Vagina (tissue), 2 donors: ENCODE results near the gene HSPH1. TPM values are rescaled to one million over a fixed set of nuclear protein-coding genes. Genes with fewer than 3 reads are reported as not detected.
"Not testable (repeated sequence)": the region's sequence is repeated elsewhere in the genome, so short reads cannot be mapped to it uniquely, and the experiment has no call there.

Experiments
- DNase-seq, 2 donors: peaks; one replicate each; pipeline ENCODE4 v3.0.0-alpha.2; 2017; ENCODE audit errors: extremely low spot score in 2 of 2
- H3K27ac ChIP-seq: fragments of 200-600 bp; sonication (generic); one replicate; pipeline ENCODE4 v1.5.1; 2019
- H3K27me3 ChIP-seq: fragments of 200-600 bp; sonication (generic); one replicate; pipeline ENCODE4 v1.5.1; 2019
- H3K36me3 ChIP-seq, 2 donors: fragments of 200-600 bp; sonication (generic); one replicate each; pipeline ENCODE4 v1.5.1; 2017 to 2019
- H3K4me1 ChIP-seq: fragments of 200-600 bp; sonication (generic); one replicate; pipeline ENCODE4 v1.5.1; 2019
- H3K4me3 ChIP-seq, 2 donors: fragments of 200-600 bp; sonication (generic); 1 replicate in 1 of 2; 2 replicates in 1 of 2; pipeline ENCODE4 v1.5.1; 2016 to 2019
- H3K9me3 ChIP-seq: fragments of 200-600 bp; sonication (generic); one replicate; pipeline ENCODE4 v1.5.1; 2019
- POLR2A ChIP-seq, 2 donors: fragments of 450-650 bp; IDR thresholded peaks; one replicate each; pipeline ENCODE4 v1.6.1; 2017; ENCODE audit warnings: antibody characterized with exemption in 2 of 2, mild to moderate bottlenecking in 2 of 2, moderate library complexity in 2 of 2
- POLR2AphosphoS5 ChIP-seq, 2 donors: sonication (generic); formaldehyde crosslinking; IDR thresholded peaks; one replicate each; pipeline ENCODE4 v1.9.0; 2017; ENCODE audit warnings: antibody characterized with exemption in 2 of 2, mild to moderate bottlenecking in 2 of 2, low read depth in 1 of 2; ENCODE audit not compliant: insufficient read depth in 1 of 2
- intact Hi-C: fragments of 100-400 bp; cut with DNase I; formaldehyde crosslinking; loops from one replicate; pipeline ENCODE4 v1.15.1; 2023
- total RNA-seq: library from RNA; depleted of rRNA; stranded (reverse); fragments of >200 nt; gene quantifications from one replicate; pipeline ENCODE4 v1.2.3, GENCODE V29; 2016
- TF ChIP-seq, protein P1 (sequence below), 3 experiments: fragments of 450-650 bp in 2 of 3; fragments of 200-600 bp in 1 of 3; sonication (generic) in 1 of 3; IDR thresholded peaks; one replicate each; pipeline ENCODE4 v1.5.1; 2017 to 2019; ENCODE audit warnings: antibody characterized with exemption in 3 of 3, mild to moderate bottlenecking in 2 of 3, moderate library complexity in 2 of 3

Gene HSPH1
- total RNA-seq, 1 donor from 2014 or later = 75.4 TPM

DNA sequence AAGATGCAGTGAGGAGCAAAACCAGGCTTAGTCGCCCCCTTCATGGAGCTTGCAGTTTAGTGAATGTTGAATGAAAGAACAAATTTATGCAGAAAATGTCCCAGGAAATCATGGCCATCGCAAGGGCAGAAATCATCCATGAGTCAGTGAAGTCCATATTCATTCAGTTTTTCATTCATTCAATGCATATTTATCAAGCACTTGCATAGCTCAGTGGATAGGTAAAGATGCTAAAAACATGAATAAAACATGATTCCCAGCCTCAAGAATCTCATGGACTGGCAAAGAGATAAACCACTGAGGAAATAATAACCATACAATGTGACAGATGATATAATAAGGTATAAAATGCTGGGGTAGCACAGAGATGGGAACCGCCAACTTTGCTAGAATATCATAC is 58.8 kb downstream of the HSPH1 start:
- Histone ChIP-seq H3K4me1 (peaks cover 6% of the 10 kb centered on the region), H3K36me3 (no peaks in the 10 kb centered on the region), H3K27me3 (no peaks in the 10 kb centered on the region), H3K4me3 (no peak overlapping the region), H3K9me3 (no peaks in the 10 kb centered on the region), H3K27ac (no peak overlapping the region)
- no peak for DNase-seq
- TF ChIP-seq, protein P1, sequence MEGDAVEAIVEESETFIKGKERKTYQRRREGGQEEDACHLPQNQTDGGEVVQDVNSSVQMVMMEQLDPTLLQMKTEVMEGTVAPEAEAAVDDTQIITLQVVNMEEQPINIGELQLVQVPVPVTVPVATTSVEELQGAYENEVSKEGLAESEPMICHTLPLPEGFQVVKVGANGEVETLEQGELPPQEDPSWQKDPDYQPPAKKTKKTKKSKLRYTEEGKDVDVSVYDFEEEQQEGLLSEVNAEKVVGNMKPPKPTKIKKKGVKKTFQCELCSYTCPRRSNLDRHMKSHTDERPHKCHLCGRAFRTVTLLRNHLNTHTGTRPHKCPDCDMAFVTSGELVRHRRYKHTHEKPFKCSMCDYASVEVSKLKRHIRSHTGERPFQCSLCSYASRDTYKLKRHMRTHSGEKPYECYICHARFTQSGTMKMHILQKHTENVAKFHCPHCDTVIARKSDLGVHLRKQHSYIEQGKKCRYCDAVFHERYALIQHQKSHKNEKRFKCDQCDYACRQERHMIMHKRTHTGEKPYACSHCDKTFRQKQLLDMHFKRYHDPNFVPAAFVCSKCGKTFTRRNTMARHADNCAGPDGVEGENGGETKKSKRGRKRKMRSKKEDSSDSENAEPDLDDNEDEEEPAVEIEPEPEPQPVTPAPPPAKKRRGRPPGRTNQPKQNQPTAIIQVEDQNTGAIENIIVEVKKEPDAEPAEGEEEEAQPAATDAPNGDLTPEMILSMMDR (IDR thresholded peaks at IDR 0.05) = no peak
- no peak for TF ChIP-seq POLR2A (IDR thresholded peaks at IDR 0.05)
- TF ChIP-seq POLR2AphosphoS5 (IDR thresholded peaks at IDR 0.05; ENCODE audit: insufficient read depth in 1 of 2, low read depth in 1 of 2) = no peak
- intact Hi-C loops = no loop called here

DNA sequence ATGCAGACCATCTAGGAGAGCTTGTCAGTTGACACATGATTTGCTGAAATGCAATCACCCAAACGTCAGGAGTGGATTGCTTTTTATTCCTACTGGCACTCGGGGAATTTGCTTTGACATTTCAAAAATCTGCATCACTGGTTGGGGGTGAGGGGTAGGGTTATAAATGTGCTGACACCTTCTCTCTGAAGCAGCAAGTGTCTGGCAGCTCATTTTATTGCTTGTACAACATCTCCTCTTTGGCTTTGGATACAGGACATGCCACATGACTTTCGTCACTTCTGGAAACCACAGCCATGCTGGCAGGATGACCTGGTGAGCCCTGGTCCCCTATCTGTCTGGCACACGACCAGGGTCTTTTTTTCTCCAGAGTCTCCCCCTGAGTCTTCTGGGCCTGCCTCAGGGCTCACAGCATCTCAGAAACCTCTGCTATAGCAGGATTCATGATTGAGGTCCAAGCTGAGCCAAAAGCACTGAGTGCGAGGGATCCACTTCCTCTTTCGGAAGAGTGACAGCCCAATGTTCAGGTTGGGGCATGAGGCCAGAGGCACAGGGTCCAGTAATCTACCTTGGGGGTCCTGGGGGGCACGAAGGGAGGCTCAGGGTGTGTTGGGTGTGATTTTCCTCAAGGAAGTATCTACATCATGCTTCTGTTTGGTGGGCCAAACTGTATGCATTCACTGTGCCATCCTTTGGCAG is 60.1 kb downstream of the HSPH1 start:
- TF ChIP-seq POLR2AphosphoS5 (IDR thresholded peaks at IDR 0.05; ENCODE audit: insufficient read depth in 1 of 2, low read depth in 1 of 2) = no peak
- TF ChIP-seq, protein P1 (IDR thresholded peaks at IDR 0.05) = no peak
- no peak for TF ChIP-seq POLR2A (IDR thresholded peaks at IDR 0.05)
- no peaks in the 10 kb centered on the region for H3K9me3 ChIP-seq
- DNase-seq = peak in 1 of 2 donors; percentile 81
- H3K4me3 ChIP-seq = no peak overlapping the region
- intact Hi-C loops = no loop called here
- H3K36me3 ChIP-seq = no peaks in the 10 kb centered on the region
- H3K27me3 ChIP-seq = no peaks in the 10 kb centered on the region
- H3K27ac ChIP-seq = no peak overlapping the region
- H3K4me1 ChIP-seq = peaks cover 6% of the 10 kb centered on the region

DNA sequence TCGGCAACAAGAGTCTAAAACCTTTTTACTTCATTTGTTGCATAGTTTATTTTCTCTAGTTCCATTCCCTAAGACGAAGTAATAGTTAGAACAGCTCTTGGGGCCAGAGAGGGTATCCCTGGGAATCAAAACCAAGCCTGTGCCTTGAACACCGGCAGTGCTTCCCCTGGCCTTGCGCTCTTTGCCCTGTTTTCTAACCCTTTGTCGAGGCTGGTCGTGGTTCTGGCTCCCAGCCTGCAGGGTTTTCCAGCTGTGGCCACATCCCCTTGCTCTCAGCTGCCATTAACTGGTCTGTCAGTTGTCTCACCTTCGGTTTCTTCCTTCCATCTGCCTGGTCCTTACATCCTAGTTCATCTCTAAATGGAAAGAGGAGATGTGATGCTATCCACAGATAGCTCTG is 61.0 kb downstream of the HSPH1 start:
- TF ChIP-seq, protein P1 (IDR thresholded peaks at IDR 0.05) = no peak
- TF ChIP-seq POLR2A (IDR thresholded peaks at IDR 0.05) (no peak), POLR2AphosphoS5 (IDR thresholded peaks at IDR 0.05; ENCODE audit: insufficient read depth in 1 of 2, low read depth in 1 of 2) (no peak)
- Histone ChIP-seq H3K4me1 (peaks cover 6% of the 10 kb centered on the region), H3K27ac (no peak overlapping the region), H3K27me3 (no peaks in the 10 kb centered on the region), H3K4me3 (no peak overlapping the region), H3K36me3 (no peaks in the 10 kb centered on the region), H3K9me3 (no peaks in the 10 kb centered on the region)
- peak in 1 of 2 donors; percentile 52 for DNase-seq
- intact Hi-C loops = no loop called here

DNA sequence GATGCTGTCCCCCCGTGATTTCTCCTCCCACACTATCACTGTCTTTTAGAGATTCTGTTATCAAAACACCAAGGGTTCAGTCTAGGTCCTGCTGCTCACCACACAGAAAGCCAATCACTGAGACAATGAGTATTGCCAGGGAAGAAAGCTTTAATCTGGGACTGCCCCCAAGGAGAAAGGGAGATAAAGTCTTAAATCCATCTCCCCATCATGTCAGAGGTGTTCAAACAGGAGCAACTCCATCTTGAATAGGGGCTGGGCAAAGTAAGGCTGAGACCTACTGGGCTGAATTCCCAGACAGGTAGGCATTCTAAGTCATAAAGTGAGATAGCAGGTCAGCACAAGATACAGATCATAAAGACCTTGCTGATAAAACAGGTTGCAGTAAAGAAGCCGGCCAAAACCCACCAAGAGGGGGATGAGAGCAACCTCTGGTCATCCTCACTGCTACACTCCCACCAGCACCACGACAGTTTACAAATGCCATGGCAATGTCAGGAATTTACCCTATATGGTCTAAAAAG is 63.7 kb downstream of the HSPH1 start:
- intact Hi-C loops, H3K27me3 ChIP-seq, H3K4me3 ChIP-seq, H3K9me3 ChIP-seq, H3K27ac ChIP-seq, H3K36me3 ChIP-seq, H3K4me1 ChIP-seq: not testable (repeated sequence)
- DNase-seq = peak in 1 of 2 donors; percentile 14

DNA sequence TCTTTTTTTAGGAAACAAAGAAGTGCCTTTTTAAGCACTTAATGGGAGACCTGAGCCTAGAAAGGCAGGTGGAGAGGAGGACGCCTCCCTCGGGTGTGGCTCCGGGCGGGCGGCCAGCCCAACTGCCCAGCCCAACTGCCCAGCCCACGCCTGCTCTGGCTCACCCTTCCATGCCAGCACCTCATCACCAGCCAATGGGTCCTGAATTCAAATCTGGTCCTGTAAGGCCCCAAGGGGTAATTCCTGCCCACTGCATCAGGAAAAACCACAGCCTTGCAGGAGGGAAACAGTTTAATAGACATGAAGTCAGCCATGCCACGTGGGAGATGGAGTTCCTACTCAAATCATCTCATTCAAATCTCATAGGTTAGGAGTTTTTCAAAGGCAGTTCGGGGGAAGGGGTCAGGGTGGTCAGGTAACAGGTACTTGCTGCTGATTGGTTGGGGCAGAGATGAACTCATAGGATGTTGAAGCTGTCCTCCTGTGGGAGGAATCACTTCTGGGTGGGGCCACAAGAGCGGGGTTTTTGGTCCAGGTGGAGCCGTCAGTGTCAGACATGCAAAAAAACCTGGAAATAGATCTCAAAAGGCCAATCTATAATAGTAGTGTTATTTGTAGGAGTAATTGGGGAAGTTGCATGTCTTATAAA is 64.9 kb downstream of the HSPH1 start:
- H3K27me3 ChIP-seq = no peaks in the 10 kb centered on the region
- TF ChIP-seq, protein P1 (IDR thresholded peaks at IDR 0.05) = no peak
- TF ChIP-seq POLR2A (IDR thresholded peaks at IDR 0.05) = no peak
- TF ChIP-seq POLR2AphosphoS5 (IDR thresholded peaks at IDR 0.05; ENCODE audit: insufficient read depth in 1 of 2, low read depth in 1 of 2) = no peak
- DNase-seq = peak in 1 of 2 donors; percentile 25
- intact Hi-C loops = no loop called here
- H3K4me1 ChIP-seq = no peaks in the 10 kb centered on the region
- no peak overlapping the region for H3K27ac ChIP-seq
- H3K36me3 ChIP-seq = no peaks in the 10 kb centered on the region
- H3K4me3 ChIP-seq = no peak overlapping the region
- no peaks in the 10 kb centered on the region for H3K9me3 ChIP-seq
